HG03066 (cell line): ENCODE measurements around the gene NR1I2.

ENCODE experiments used
- ATAC-seq: cut with Tn5 transposase; IDR thresholded peaks from one replicate; pipeline ENCODE4 v1.9.1; 2021; ENCODE audit warnings: low read depth; ENCODE audit not compliant: unreplicated experiment

NR1I2 gene

DNA sequence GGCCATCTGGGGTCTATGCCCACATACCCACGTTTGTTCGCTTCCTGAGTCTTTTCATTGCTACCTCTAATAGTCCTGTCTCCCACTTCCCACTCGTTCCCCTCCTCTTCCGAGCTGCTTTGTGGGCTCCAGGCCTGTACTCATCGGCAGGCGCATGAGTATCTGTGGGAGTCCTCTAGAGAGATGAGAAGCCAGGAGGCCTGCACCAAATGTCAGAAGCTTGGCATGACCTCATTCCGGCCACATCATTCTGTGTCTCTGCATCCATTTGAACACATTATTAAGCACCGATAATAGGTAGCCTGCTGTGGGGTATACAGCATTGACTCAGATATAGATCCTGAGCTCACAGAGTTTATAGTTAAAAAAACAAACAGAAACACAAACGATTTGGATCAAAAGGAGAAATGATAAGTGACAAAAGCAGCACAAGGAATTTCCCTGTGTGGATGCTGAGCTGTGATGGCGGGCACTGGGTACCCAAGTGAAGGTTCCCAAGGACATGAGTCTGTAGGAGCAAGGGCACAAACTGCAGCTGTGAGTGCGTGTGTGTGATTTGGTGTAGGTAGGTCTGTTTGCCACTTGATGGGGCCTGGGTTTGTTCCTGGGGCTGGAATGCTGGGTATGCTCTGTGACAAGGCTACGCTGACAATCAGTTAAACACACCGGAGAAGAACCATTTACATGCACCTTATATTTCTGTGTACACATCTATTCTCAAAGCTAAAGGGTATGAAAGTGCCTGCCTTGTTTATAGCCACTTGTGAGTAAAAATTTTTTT is 35.9 kb downstream of the NR1I2 start:
- no peak for ATAC-seq

DNA sequence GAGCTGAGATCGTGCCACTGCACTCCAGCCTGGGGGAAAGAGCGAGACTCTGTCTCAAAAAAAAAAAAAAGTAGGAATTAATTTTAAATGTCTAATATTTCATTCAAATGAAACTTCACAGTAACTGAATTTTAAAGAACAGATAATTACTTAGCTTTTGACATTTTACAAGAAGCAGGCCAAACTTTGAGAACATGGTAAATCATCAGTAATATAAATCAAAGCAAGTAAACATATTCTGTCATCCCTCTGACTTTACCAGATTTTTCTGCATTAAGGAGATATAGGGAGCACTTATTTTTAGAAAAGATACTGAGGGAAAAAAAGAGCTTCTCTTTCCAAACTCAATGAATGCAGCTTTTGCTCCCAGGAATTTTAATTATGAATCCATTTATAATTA is 37.0 kb downstream of the NR1I2 start:
- no peak for ATAC-seq

DNA sequence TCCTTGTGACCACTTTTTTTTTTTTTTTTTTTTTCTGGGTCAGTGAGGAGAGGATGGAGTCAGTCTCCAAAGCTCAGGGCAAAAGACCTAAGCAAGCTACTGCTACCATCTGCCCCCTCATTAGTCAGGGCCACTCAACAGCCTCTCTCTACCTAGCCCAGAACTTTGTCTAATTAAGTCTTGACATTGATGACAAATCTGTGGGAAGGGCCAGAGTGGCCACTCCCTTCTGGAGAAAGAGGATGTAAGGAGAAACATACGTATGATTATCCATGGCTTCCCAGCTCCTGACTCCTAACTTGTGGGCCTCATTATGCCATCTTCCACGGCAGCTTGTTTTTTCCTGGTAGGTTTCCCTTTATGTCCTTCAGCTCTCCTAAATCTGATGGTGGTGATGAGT is 37.9 kb downstream of the NR1I2 start:
- ATAC-seq = no peak

DNA sequence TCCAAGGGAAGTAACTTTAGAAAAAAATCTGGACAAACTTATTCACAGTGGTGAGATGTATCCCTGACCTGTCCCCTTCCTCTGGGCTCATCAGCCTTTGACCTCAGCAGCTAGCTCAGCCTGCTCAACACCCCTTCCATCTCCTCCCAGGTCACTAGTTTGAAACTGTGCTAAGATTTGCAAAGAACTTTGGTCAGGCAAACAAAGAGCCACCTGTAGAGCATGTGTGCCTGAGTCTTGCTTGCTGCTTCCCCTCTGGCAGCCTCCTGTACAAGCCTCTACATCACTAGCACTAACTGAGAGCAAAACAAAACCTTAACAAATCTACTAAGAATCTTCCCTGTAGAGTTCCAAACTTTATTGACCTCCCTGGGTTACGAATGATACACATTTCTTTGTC is 43.9 kb downstream of the NR1I2 start:
- ATAC-seq = no peak

DNA sequence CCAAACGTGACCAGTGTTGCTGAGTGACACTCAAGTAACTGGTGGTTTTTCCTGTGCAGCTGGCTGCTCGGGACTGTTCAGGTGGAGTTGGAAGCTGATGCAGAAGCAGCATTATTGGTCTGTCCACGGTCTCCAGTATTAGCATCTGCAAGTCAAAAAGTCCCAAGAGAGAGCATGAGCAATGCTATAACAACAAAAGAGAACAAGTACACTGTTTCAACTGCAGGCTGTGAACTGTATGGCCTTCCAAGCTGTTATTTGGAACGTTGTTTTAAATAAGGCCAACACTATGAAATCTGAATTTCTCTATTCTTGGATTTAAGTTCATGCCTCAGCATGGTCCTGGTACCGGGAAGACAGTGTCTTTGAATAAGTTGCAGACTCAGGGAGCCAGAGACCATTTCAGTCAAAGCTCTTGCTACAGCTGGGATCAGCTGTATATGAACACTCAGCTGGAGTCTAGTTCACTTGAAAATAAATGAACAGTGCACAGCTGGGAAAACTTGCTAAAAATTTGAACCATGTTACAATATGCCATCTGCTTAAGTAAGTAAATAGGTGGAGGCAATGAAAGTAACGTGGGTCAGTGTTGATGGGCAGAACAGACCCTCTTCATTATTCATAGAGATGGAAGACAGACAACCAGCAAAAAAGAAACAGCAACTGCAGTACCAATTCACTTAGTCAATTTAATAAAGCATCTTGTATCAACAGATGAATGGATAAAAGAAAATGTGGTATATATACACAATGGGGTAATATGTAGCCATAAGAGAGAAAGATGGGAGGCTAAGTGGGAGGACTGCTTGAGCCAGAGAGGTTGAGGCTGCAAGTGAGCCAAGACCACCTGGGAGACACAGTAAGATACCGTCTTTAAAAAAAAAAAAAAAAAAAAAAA is 45.1 kb downstream of the NR1I2 start:
- ATAC-seq = no peak

DNA sequence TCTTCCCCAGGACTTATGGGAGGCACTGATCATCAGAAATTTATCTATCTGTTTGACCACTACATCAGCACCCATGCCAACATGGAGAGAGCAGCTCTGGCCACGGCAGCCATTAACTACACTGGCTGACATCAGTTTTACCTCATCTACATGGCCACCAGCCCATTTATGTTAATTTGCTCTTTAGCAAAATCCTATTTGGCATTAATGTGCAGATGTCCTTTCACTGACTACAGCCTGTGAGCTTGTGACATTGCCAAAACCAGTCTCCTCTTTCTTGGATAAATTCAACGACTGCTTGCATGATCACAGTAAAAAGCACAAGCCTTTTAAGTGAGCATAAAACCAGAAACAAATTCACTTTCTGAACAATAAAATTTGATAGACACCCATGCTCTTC is 47.5 kb downstream of the NR1I2 start:
- no peak for ATAC-seq

DNA sequence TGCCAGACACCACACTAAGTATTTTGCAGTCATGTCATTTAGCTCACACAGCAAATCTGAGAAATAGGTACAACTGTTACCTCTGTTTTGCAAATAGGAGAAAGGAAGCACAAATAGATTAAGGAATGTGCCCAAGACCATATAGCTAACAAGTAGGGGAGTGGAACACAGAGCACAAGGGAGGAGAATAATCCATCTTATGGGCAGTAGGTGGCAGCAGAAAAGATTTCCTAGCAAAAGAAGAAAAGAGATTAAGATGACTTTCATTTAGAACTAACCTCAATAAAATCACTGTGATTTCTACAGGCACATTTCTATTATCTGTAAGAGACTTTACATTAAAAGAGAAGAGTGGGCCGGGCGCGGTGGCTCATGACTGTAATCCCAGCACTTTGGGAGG is 49.1 kb downstream of the NR1I2 start:
- ATAC-seq = no peak

DNA sequence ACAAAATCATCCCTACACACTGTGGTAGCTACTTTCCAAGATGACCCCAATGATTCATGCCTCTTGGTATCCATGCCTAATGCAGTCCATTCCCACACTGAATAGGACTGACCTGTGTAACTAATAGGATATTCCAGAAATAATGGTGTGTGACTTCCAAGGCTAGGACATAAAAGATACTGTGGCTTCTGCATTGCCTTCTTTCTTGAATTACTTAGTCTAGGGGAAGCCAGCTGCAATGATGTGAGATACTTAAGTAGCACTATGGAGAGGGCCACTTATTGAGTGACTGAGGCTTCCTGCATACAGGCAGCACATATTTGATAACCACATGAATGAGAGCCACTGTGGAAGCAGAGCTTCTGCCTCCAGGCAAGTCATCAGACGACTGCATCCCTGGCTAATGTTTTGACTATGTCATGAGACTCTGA is 50.1 kb downstream of the NR1I2 start:
- ATAC-seq = no peak

DNA sequence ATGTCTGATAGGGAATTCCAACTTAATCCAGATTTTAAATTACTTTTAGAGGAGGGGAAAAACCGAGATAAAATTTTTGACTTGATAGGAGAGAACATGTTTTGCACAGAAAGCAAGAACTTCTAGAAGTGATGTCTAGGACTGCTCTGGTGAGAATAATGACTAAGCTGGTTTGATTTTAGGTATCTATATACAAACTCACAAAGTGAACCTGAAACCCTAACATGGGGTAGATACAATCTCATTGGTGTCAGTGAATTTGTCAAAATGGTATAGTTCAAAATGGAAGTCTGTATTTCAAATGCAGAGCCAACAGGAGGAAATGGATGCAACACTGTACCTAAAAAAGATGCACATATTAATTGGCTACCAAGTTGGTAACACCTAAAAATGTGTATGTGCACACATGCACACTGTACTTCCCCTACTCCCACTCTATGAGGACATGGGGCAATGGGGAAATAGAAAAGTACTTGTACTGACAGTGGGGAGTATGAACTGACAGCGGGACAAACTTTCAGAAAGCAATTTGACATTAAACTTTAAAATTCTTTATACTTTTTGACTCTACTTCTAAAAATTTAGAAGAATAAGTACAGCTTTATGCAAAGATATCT is 53.0 kb downstream of the NR1I2 start:
- ATAC-seq = no peak

DNA sequence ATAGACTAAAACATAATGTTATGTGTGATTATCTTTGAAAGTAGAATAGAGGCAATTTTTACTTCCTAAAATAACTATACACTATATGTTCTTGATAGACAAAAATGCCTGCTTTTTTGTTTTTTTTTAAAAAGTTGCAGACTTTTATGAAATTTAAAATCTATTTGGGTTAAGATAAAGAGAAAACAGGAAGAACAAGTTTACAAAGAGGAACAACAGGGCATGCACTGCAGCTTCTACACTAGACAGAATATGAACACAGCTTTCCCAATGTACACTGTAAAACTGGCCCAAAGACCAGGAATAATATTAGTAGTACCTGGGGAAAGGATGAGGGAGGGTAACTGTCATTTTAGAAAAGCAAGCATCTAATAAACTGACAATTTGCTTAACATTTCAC is 53.7 kb downstream of the NR1I2 start:
- ATAC-seq = no peak

DNA sequence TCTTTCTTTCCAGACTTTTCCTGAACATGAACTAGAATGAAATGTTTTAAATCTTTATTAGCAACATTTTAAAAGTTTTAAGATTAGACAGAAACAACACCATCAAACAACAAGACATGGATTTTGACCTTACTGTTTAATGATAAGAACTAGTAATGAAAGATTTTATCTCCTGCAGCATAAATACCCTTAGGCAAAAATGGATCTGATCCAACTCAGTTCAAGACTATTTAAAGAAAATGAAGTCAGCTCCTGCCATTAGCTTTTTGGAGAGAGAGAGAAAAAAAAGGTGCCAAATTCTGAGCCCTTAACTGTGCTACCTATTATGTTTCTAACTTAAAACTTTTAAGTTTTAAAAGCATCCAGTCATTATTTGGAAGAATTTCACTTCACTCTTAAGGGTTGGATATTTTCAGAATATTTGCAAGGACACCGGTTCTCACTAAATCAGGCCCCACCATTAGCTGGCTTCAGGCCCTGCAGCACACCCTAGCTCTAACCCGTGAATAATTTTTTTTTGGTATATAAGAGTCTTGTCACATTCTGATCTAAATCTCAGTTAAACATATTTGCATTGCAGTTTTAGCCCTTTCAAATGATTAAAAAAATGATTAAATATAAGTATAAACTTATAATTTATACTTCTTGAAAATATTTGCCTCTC is 60.0 kb downstream of the NR1I2 start:
- no peak for ATAC-seq

DNA sequence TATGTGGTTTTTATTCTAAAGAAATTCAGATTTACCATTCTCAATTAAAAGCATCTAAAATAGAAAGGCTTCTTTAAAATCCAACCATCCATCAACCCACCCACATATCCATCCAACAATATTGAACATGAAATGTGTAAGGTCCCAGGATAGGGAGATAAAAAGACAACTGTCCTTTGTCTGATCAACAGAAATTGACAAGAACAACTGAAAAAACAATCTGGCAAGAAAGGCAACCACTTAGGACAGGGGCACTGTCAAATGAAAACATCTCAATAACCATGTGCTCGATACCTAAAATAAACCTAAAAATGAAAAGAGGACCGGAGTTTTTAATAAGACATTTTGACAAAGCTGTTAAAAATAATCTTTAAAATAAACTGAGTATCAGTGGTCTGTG is 67.2 kb downstream of the NR1I2 start:
- no peak for ATAC-seq

DNA sequence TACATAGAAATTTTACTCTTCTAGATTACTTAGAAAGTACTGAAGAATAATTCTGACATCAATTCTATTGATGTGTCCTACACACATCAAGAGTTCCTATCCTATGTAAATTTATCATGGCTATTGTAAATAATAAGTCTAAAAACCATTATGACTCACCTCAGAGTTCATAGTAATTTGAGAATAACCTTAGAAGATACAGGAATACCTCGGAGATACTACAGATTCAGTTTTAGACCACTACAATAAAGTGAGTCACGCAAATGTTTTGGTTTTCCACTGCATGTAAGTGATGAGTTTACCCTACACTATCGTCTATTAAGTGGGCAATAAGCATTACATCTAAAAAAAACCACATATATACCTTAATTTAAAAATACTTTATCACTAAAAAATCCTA is 74.8 kb downstream of the NR1I2 start:
- ATAC-seq = no peak

DNA sequence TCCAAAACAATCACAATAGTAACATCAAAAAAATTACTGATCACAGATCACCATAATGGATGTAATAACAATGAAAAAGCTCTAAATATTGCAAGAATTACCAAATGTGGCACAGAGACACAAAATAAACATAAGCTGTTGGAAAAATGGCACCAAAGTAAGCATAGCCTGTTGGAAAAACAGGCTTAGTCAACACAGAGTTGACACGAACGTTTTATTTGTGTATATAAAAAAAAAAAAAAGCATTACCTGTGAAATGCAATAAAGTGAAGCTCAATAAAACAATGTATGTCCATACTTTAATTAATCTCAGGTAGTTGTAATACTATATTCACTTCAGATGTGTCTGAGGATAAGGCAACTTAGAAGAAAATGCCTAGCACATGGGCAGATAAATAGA is 77.1 kb downstream of the NR1I2 start:
- no peak for ATAC-seq

DNA sequence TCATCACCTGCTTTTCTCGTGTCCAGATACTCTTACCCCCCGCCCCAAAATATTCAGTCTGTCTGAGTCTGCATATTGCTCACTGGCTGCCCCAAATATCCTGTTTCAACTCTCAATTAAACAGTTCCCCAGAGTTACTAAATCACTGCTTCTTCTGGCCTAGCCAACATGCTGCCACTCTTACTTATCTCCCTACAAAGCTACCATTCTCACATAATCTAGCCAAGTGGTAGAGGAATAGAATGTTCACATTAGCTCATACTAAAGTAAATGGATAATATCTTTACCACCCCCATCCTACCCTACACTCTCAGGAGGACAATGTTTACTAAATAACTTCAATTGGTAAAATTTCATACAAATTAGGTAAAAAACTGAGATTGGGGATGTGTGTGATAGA is 77.8 kb downstream of the NR1I2 start:
- ATAC-seq = no peak

DNA sequence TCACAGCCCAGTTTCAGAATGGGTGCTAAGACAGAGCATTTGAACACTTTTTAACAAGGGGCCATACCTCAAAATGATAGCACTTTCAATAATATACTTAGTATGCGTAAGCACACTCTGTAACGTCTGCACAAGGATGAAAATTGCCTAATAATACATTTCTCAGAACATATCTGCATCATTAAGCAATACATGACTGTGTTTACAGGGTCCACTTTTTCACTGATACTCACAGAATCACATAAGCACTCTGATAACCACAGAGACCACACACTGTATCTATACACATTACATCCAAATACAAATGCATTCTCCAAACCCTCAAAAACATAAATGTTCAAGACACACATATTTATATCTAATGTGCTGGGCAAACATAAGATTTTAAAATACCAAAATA is 79.8 kb downstream of the NR1I2 start:
- ATAC-seq = no peak

DNA sequence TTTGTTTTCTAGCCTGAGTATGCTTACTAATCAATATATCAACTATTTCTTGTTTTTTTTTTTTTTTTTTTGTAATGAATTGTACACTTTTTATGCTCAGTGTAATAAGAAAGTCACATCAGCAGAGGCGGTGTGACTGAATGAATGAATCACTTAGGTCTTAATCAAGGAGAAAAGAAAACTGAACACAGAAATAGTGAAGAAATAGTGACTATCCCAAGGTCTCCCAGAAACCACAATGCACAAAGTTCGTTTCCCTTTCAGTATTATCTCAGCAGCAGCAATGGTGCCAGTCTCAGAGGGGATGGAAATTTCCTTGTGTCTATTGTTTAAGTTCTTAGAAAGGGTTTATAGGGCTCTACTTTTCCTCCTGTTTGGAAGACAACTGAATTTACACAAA is 80.7 kb downstream of the NR1I2 start:
- ATAC-seq = no peak

DNA sequence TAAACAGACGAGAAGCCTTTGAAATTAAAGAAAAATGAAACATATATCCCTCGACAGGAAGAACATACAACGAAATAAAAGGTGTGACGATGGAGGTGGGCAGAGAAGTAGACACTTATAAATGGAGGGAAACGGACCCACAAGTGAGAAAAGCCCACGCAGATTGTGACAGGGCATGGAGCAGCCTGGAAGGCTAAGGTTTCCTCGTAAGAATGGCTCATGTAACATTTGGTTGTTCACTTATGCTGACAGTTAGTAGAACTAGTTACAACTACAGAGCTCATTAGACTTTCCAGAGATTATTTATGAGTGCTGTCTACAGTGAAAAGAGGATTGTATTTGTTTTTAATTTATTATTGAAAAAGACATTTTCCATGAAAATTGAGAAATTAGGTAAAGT is 82.6 kb downstream of the NR1I2 start:
- no peak for ATAC-seq
